H1 (cell line): ENCODE measurements around the gene NOL3. TPM values are rescaled to one million over a fixed set of nuclear protein-coding genes. Genes with fewer than 3 reads are reported as not detected.
A peak's percentile ranks its signal among the peaks of the same experiment; 100 is the strongest.

Experiments
- ASH2L ChIP-seq: fragments of 200-600, 300-600 bp; sonication (generic); IDR thresholded peaks from one replicate; pipeline ENCODE4 v1.7.1; 2017; ENCODE audit warnings: low read length
- CEBPB ChIP-seq: IDR thresholded peaks from 2 replicates; pipeline ENCODE4 v1.6.1; 2012; ENCODE audit warnings: low read depth, low read length
- CHD1 ChIP-seq: IDR thresholded peaks from 2 replicates; pipeline ENCODE4 v1.6.1; 2012; ENCODE audit warnings: low read depth, low read length, improper control_type of control experiment
- CREB1 ChIP-seq: IDR thresholded peaks from 2 replicates; pipeline ENCODE4 v1.6.1; 2012; ENCODE audit warnings: inconsistent platforms
- EP300 ChIP-seq, 2 experiments: IDR thresholded peaks; 1 replicate in 1 of 2; 2 replicates in 1 of 2; pipeline ENCODE4 v1.6.1; 2011 to 2012; ENCODE audit warnings: low read depth in 2 of 2, low read length in 2 of 2, mild to moderate bottlenecking in 2 of 2, borderline replicate concordance in 1 of 2, inconsistent platforms in 1 of 2, moderate library complexity in 1 of 2
- EZH2 ChIP-seq: fragments of 200-600 bp; sonication (generic); IDR thresholded peaks from 2 replicates; pipeline ENCODE4 v1.7.1; 2012; ENCODE audit warnings: low read depth, mild to moderate bottlenecking, moderate library complexity, low read length, inconsistent platforms; ENCODE audit not compliant: severe bottlenecking
- JUND ChIP-seq: IDR thresholded peaks from 2 replicates; pipeline ENCODE4 v1.6.1; 2011; ENCODE audit warnings: mild to moderate bottlenecking, improper control_type of control experiment, low read length
- KDM1A ChIP-seq: fragments of 200-600, 300-600 bp; sonication (generic); IDR thresholded peaks from 2 replicates; pipeline ENCODE4 v1.7.1; 2016; ENCODE audit warnings: mild to moderate bottlenecking, low read length, borderline replicate concordance
- KDM5A ChIP-seq: fragments of 200-600 bp; IDR thresholded peaks from 2 replicates; pipeline ENCODE4 v1.7.1; 2012; ENCODE audit warnings: mild to moderate bottlenecking, low read length, inconsistent platforms, mixed read lengths
- MAFK ChIP-seq: IDR thresholded peaks from 2 replicates; pipeline ENCODE4 v1.6.1; 2012; ENCODE audit warnings: low read depth, mild to moderate bottlenecking, improper control_type of control experiment, low read length
- NANOG ChIP-seq: IDR thresholded peaks from 2 replicates; pipeline ENCODE4 v1.6.1; 2011; ENCODE audit warnings: low read length, low read depth, mild to moderate bottlenecking, inconsistent platforms; ENCODE audit not compliant: insufficient read depth, poor library complexity, severe bottlenecking
- NRF1 ChIP-seq: IDR thresholded peaks from 2 replicates; pipeline ENCODE4 v1.6.1; 2011; ENCODE audit warnings: mild to moderate bottlenecking, low read depth, low read length, improper control_type of control experiment
- POLR2A ChIP-seq, 2 experiments: IDR thresholded peaks; 1 replicate in 1 of 2; 2 replicates in 1 of 2; pipeline ENCODE4 v1.6.1; 2011; ENCODE audit warnings: low read depth in 2 of 2, low read length in 2 of 2, mild to moderate bottlenecking in 2 of 2; ENCODE audit errors: control extremely low read depth in 1 of 2
- POU5F1 ChIP-seq: IDR thresholded peaks from 2 replicates; pipeline ENCODE4 v1.6.1; 2011; ENCODE audit warnings: low read depth, mild to moderate bottlenecking, low read length, moderate library complexity
- RAD21 ChIP-seq, 2 experiments: IDR thresholded peaks in 1 of 2; conservative IDR thresholded peaks in 1 of 2; 2 replicates each; pipeline ENCODE4 v1.6.1; 2011; ENCODE audit warnings: low read depth in 2 of 2, low read length in 2 of 2, improper control_type of control experiment in 1 of 2, inconsistent platforms in 1 of 2, mild to moderate bottlenecking in 1 of 2, moderate library complexity in 1 of 2
- RBBP5 ChIP-seq: IDR thresholded peaks from 2 replicates; pipeline ENCODE4 v1.7.1; 2012; ENCODE audit warnings: low read depth, mild to moderate bottlenecking, inconsistent platforms, low read length, moderate library complexity, borderline replicate concordance
- RFX5 ChIP-seq: IDR thresholded peaks from 2 replicates; pipeline ENCODE4 v1.6.1; 2011; ENCODE audit warnings: low read depth, low read length, improper control_type of control experiment, borderline replicate concordance
- SIN3A ChIP-seq, 2 experiments: IDR thresholded peaks in 1 of 2; conservative IDR thresholded peaks in 1 of 2; 2 replicates each; pipeline ENCODE4 v1.6.1; 2011 to 2012; ENCODE audit warnings: low read length in 2 of 2, improper control_type of control experiment in 1 of 2, low read depth in 1 of 2, mild to moderate bottlenecking in 1 of 2
- SIX5 ChIP-seq: IDR thresholded peaks from 2 replicates; pipeline ENCODE4 v1.6.1; 2011; ENCODE audit warnings: mild to moderate bottlenecking, low read depth, low read length
- SP4 ChIP-seq: IDR thresholded peaks from 2 replicates; pipeline ENCODE4 v1.6.1; 2012; ENCODE audit warnings: low read length, inconsistent platforms
- SRF ChIP-seq: IDR thresholded peaks from 2 replicates; pipeline ENCODE4 v1.6.1; 2011; ENCODE audit warnings: mild to moderate bottlenecking, low read depth, low read length, moderate library complexity
- SUZ12 ChIP-seq: fragments of 200-600 bp; sonication (generic); IDR thresholded peaks from 2 replicates; pipeline ENCODE4 v1.6.1; 2012; ENCODE audit warnings: mild to moderate bottlenecking, inconsistent platforms, low read length, moderate library complexity, mixed read lengths
- ZNF274 ChIP-seq: IDR thresholded peaks from 2 replicates; pipeline ENCODE4 v1.7.0; 2012; ENCODE audit warnings: low read length, borderline replicate concordance; ENCODE audit errors: extremely low read depth
- polyA plus RNA-seq, 7 experiments: library from polyadenylated mRNA; depleted of rRNA in 3 of 7; stranded (reverse) in 5 of 7; unstranded in 2 of 7; fragments of >200 nt in 5 of 7; fragments of 200-250 nt in 2 of 7; gene quantifications; 1 replicate in 5 of 7; 2 replicates in 1 of 7; 4 replicates in 1 of 7; pipeline versions ENCODE4 v1.2.1 to v1.2.3, GENCODE V29; 2011 to 2013; ENCODE audit warnings: missing spikeins in 2 of 7, mixed read lengths in 2 of 7
- total RNA-seq: library from RNA; stranded (reverse); fragmentation: NEBNext Ultra II Directional; extraction: Animal tissue kit (Norgen Biotek cat#: 25700); gene quantifications from 2 replicates; pipeline ENCODE4 v1.2.1, GENCODE V29; 2021
- TF ChIP-seq, protein P1 (sequence below): IDR thresholded peaks from 2 replicates; pipeline ENCODE4 v1.6.1; 2012; ENCODE audit warnings: inconsistent platforms

The NOL3 gene
- total and polyA plus RNA-seq, 2 of the 8 experiments (the other 6 are each of a cell fraction or from before 2014, with no cell fraction given): 2.2 to 4.6 TPM

GRCh38 chr16:67165121-67166078 is 4.9 kb upstream of the NOL3 start (continued):
- no peak for TF ChIP-seq CEBPB
- 0 out of 2 replicates have a peak, but pooled peaks have one; percentile 38 for TF ChIP-seq RBBP5
- TF ChIP-seq SP4: no peak
- TF ChIP-seq SRF: no peak
- TF ChIP-seq KDM1A: peak; percentile 86
- TF ChIP-seq ZNF274: no peak
- TF ChIP-seq JUND: no peak
- TF ChIP-seq POLR2A (IDR thresholded peaks at IDR 0.05; ENCODE audit: control extremely low read depth in 1 of 2, low read depth in 2 of 2, low read length in 2 of 2): no peak
- TF ChIP-seq CREB1: no peak
- TF ChIP-seq POU5F1: no peak
- no peak for TF ChIP-seq KDM5A
- peak; percentile 99 for TF ChIP-seq SUZ12
- no peak for TF ChIP-seq NRF1
- TF ChIP-seq EP300 (IDR thresholded peaks at IDR 0.05; ENCODE audit: borderline replicate concordance in 1 of 2, low read depth in 2 of 2, low read length in 2 of 2): no peak
- TF ChIP-seq EZH2: peak; percentile 97
- TF ChIP-seq NANOG: no peak
- TF ChIP-seq CHD1: no peak
- no peak for TF ChIP-seq MAFK
- TF ChIP-seq, protein P1, sequence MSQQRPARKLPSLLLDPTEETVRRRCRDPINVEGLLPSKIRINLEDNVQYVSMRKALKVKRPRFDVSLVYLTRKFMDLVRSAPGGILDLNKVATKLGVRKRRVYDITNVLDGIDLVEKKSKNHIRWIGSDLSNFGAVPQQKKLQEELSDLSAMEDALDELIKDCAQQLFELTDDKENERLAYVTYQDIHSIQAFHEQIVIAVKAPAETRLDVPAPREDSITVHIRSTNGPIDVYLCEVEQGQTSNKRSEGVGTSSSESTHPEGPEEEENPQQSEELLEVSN: peak; percentile 78
- TF ChIP-seq ASH2L: peak; percentile 27
- no peak for TF ChIP-seq SIN3A (conservative IDR thresholded peaks at IDR 0.05 in 1 of 2, IDR thresholded peaks at IDR 0.05 in 1 of 2; ENCODE audit: low read depth in 1 of 2, low read length in 2 of 2)
- TF ChIP-seq RFX5: no peak
- no peak for TF ChIP-seq SIX5
- TF ChIP-seq RAD21 (IDR thresholded peaks at IDR 0.05 in 1 of 2, conservative IDR thresholded peaks at IDR 0.05 in 1 of 2; ENCODE audit: low read depth in 2 of 2, low read length in 2 of 2): no peak
